Stomach (tissue), 4 donors: ENCODE data around the gene NR3C1.

Source experiments
- POLR2A ChIP-seq, 4 donors: fragments of 450-650 bp; IDR thresholded peaks; one replicate each; pipeline ENCODE4 v1.6.1; 2016; ENCODE audit warnings: antibody characterized with exemption in 4 of 4, control low read depth in 2 of 4, mild to moderate bottlenecking in 1 of 4, moderate library complexity in 1 of 4
- TF ChIP-seq, protein P1 (sequence below), 7 experiments: fragments of 450-650 bp in 4 of 7; fragments of 200-600 bp in 3 of 7; sonication (generic) in 3 of 7; IDR thresholded peaks; one replicate each; pipeline ENCODE4 v1.5.1; 2016 to 2019; ENCODE audit warnings: antibody characterized with exemption in 7 of 7, control low read depth in 2 of 7, mild to moderate bottlenecking in 1 of 7

DNA sequence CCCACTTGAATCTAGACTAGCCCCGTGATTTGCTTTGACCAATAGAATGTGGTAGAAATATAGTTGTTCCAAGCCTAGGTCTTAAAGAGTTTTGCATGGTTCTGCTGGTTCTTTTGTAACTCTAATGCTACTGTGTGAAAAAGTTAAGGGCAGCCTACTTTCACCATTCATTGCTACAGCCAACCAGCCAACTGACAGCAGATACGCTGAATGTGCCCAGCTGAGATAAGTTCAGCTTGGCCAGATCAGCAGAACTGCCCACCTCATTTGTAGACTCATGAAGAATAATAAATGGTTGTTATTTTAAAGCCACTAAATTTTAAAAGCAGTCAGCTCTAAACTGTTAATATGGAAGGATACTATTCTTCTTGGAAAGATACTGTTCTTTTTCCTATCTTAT, 23.9 kb downstream of the NR3C1 start:
- TF ChIP-seq, protein P1, sequence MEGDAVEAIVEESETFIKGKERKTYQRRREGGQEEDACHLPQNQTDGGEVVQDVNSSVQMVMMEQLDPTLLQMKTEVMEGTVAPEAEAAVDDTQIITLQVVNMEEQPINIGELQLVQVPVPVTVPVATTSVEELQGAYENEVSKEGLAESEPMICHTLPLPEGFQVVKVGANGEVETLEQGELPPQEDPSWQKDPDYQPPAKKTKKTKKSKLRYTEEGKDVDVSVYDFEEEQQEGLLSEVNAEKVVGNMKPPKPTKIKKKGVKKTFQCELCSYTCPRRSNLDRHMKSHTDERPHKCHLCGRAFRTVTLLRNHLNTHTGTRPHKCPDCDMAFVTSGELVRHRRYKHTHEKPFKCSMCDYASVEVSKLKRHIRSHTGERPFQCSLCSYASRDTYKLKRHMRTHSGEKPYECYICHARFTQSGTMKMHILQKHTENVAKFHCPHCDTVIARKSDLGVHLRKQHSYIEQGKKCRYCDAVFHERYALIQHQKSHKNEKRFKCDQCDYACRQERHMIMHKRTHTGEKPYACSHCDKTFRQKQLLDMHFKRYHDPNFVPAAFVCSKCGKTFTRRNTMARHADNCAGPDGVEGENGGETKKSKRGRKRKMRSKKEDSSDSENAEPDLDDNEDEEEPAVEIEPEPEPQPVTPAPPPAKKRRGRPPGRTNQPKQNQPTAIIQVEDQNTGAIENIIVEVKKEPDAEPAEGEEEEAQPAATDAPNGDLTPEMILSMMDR (IDR thresholded peaks at IDR 0.05): no peak
- no peak for TF ChIP-seq POLR2A (IDR thresholded peaks at IDR 0.05)
